Left cardiac atrium (tissue), 4 donors: ENCODE data around the gene DGCR2. TPM values are rescaled to one million over a fixed set of nuclear protein-coding genes. Genes with fewer than 3 reads are reported as not detected.
"Not testable (repeated sequence)": the region's sequence is repeated elsewhere in the genome, so short reads cannot be mapped to it uniquely, and the experiment has no call there.

ENCODE experiments used
- ATAC-seq, 2 donors: fragments of 200-7000 bp; cut with Tn5 transposase; one replicate each; pipeline ENCODE4 v1.9.1; 2020; ENCODE audit warnings: mild to moderate bottlenecking in 2 of 2, moderate library complexity in 2 of 2
- DNase-seq: peaks from one replicate; pipeline ENCODE4 v3.0.0-alpha.2; 2020
- intact Hi-C, 2 donors: fragments of 100-400 bp; cut with DNase I; formaldehyde crosslinking; loops; one replicate each; pipeline versions ENCODE4 v1.14.1 to v1.15.1; 2022 to 2023
- total RNA-seq, 2 donors: library from RNA; stranded (reverse); fragmentation: NEBNext Ultra II Directional; extraction: Animal tissue kit (Norgen Biotek cat#: 25700); gene quantifications; one replicate each; pipeline ENCODE4 v1.2.1, GENCODE V29; 2021
- donor health status: DM: no; HTN: yes; CAD: no.
- donor health status: DM: no; HTN: yes; CAD: no; lungs with severe emphysema.
- donor health status: DM: yes; HTN: yes; CAD: no.
- donor health status: Dilated cardiomyopathy.

The DGCR2 gene
- total RNA-seq, 2 donors from 2014 or later: 30.4 to 31.4 TPM

- DNase-seq (no peak), ATAC-seq (no peak)
- intact Hi-C loops: no loop called here
These were observed 82.8 kb downstream of the DGCR2 start for GRCh38 chr22:19039448-19039780.

GRCh38 chr22:19038728-19039447, 83.3 kb downstream of the DGCR2 start:
- ATAC-seq (no peak), DNase-seq (no peak)
- intact Hi-C loops: no loop called here

GRCh38 chr22:19038164-19038546, 84.1 kb downstream of the DGCR2 start:
- intact Hi-C loops: no loop called here
- no peak for DNase-seq
- no peak for ATAC-seq

- ATAC-seq (no peak), DNase-seq (no peak)
- intact Hi-C loops: no loop called here
These were observed 84.7 kb downstream of the DGCR2 start for GRCh38 chr22:19037282-19038163.

GRCh38 chr22:19036523-19037273, 85.5 kb downstream of the DGCR2 start:
- ATAC-seq (no peak), DNase-seq (no peak)
- intact Hi-C loops: no loop called here

- ATAC-seq (no peak), DNase-seq (no peak)
- intact Hi-C loops: no loop called here
These were observed 86.0 kb downstream of the DGCR2 start for GRCh38 chr22:19036229-19036522.

GRCh38 chr22:19035474-19036228, 86.6 kb downstream of the DGCR2 start:
- ATAC-seq (peak; percentile 14 to 18), DNase-seq (no peak)
- intact Hi-C loops: no loop called here

GRCh38 chr22:19035126-19035473, 87.1 kb downstream of the DGCR2 start:
- ATAC-seq, intact Hi-C loops, DNase-seq: not testable (repeated sequence)

GRCh38 chr22:19034724-19035120, 87.5 kb downstream of the DGCR2 start:
- DNase-seq, intact Hi-C loops, ATAC-seq: not testable (repeated sequence)

GRCh38 chr22:19034031-19034723, 88.0 kb downstream of the DGCR2 start:
- DNase-seq, ATAC-seq, intact Hi-C loops: not testable (repeated sequence)

GRCh38 chr22:19033568-19033905, 88.7 kb downstream of the DGCR2 start:
- ATAC-seq, intact Hi-C loops, DNase-seq: not testable (repeated sequence)

- ATAC-seq, intact Hi-C loops, DNase-seq: not testable (repeated sequence)
These were observed 89.2 kb downstream of the DGCR2 start for GRCh38 chr22:19032898-19033567.

GRCh38 chr22:19032156-19032785, 89.9 kb downstream of the DGCR2 start:
- ATAC-seq, DNase-seq, intact Hi-C loops: not testable (repeated sequence)

GRCh38 chr22:19030889-19031252, 91.3 kb downstream of the DGCR2 start:
- DNase-seq, ATAC-seq, intact Hi-C loops: not testable (repeated sequence)

- ATAC-seq, DNase-seq, intact Hi-C loops: not testable (repeated sequence)
These were observed 91.9 kb downstream of the DGCR2 start for GRCh38 chr22:19030226-19030888.

GRCh38 chr22:19029113-19030103, 92.8 kb downstream of the DGCR2 start:
- intact Hi-C loops, ATAC-seq, DNase-seq: not testable (repeated sequence)
